Hepatocyte (in vitro differentiated cells): ENCODE results near the gene TIPARP. TPM values are rescaled to one million over a fixed set of nuclear protein-coding genes. Genes with fewer than 3 reads are reported as not detected.
A peak's percentile ranks its signal among the peaks of the same experiment; 100 is the strongest.

Experiments
- DNase-seq: peaks from one replicate; pipeline ENCODE4 v3.0.0-alpha.2; 2016; ENCODE audit warnings: low spot score
- H2AFZ ChIP-seq: fragments of 200-600 bp; sonication (generic); 2 replicates; pipeline ENCODE4 v1.6.0; 2016; ENCODE audit warnings: antibody characterized with exemption, mild to moderate bottlenecking
- H3K27ac ChIP-seq: fragments of 200-600 bp; sonication (generic); 2 replicates; pipeline ENCODE4 v1.5.1; 2016; ENCODE audit warnings: mild to moderate bottlenecking
- H3K27me3 ChIP-seq: fragments of 200-600 bp; sonication (generic); 2 replicates; pipeline ENCODE4 v1.6.1; 2016
- H3K36me3 ChIP-seq: fragments of 200-600 bp; sonication (generic); replicated peaks from 2 replicates; pipeline ENCODE4 v1.5.1; 2016; ENCODE audit warnings: low read depth; ENCODE audit not compliant: insufficient read depth
- H3K4me1 ChIP-seq: fragments of 200-600 bp; sonication (generic); 2 replicates; pipeline ENCODE4 v1.5.1; 2016; ENCODE audit warnings: mild to moderate bottlenecking, moderate library complexity; ENCODE audit not compliant: insufficient read depth
- H3K4me2 ChIP-seq: fragments of 200-600 bp; sonication (generic); 2 replicates; pipeline ENCODE4 v1.6.0; 2016
- H3K4me3 ChIP-seq: fragments of 200-600 bp; sonication (generic); 2 replicates; pipeline ENCODE4 v1.5.1; 2016; ENCODE audit warnings: mild to moderate bottlenecking
- H3K79me2 ChIP-seq: fragments of 200-600 bp; sonication (generic); 2 replicates; pipeline ENCODE4 v1.6.0; 2017; ENCODE audit warnings: mild to moderate bottlenecking
- H3K9me2 ChIP-seq: fragments of 200-600 bp; sonication (generic); replicated peaks from 2 replicates; pipeline ENCODE4 v1.6.0; 2017; ENCODE audit warnings: mild to moderate bottlenecking; ENCODE audit not compliant: insufficient read depth
- H3K9me3 ChIP-seq: fragments of 200-600 bp; sonication (generic); 2 replicates; pipeline ENCODE4 v1.5.1; 2016; ENCODE audit warnings: low read depth, mild to moderate bottlenecking
- H4K20me1 ChIP-seq: fragments of 200-600 bp; sonication (generic); 2 replicates; pipeline ENCODE4 v1.6.0; 2016; ENCODE audit warnings: mild to moderate bottlenecking; ENCODE audit not compliant: insufficient read depth, poor library complexity, severe bottlenecking
- CTCF ChIP-seq: fragments of 200-600 bp; sonication (generic); IDR thresholded peaks from 2 replicates; pipeline ENCODE4 v1.5.1; 2016; ENCODE audit warnings: antibody characterized with exemption, mild to moderate bottlenecking; ENCODE audit not compliant: poor library complexity
- EZH2 ChIP-seq: fragments of 200-600 bp; sonication (generic); IDR thresholded peaks from 2 replicates; pipeline ENCODE4 v1.6.1; 2016; ENCODE audit warnings: antibody characterized with exemption, mild to moderate bottlenecking, borderline replicate concordance
- EZH2phosphoT487 ChIP-seq: fragments of 200-600 bp; sonication (generic); IDR thresholded peaks from one replicate; pipeline ENCODE4 v1.6.1; 2018; ENCODE audit warnings: antibody characterized with exemption, mild to moderate bottlenecking, low read depth, moderate library complexity; ENCODE audit not compliant: unreplicated experiment, severe bottlenecking
- WGBS: methylation state at CpG from one replicate; pipeline ENCODE4 v1.1.6; 2016; ENCODE audit warnings: low lambda C conversion rate; ENCODE audit errors: missing lambda C conversion rate; 5-methylcytosine and 5-hydroxymethylcytosine counted together
- polyA plus RNA-seq: library from polyadenylated mRNA; unstranded; fragments of >200 nt; fragmentation: Nextera tagmentation; extraction: Ambion mirVana; gene quantifications from 2 replicates; pipeline ENCODE4 v1.2.1, GENCODE V29; 2016
- total RNA-seq: library from RNA; depleted of rRNA; stranded (reverse); fragments of >200 nt; gene quantifications from 2 replicates; pipeline ENCODE4 v1.2.3, GENCODE V29; 2014

Gene TIPARP
- total and polyA plus RNA-seq, 2 experiments from 2014 or later, result 19.9 to 112 TPM

- H3K36me3 ChIP-seq, result no peaks in the 10 kb centered on the region
- no peak for TF ChIP-seq EZH2phosphoT487
- TF ChIP-seq EZH2, result no peak
- no peak for TF ChIP-seq CTCF
- H3K4me3 ChIP-seq, result peak overlapping the region; percentile 74
- DNase-seq, result no peak
- peaks cover 17% of the 10 kb centered on the region for H3K4me1 ChIP-seq
- H3K79me2 ChIP-seq, result peaks cover 71% of the 10 kb centered on the region
- H3K4me2 ChIP-seq, result peak overlapping the region; percentile 72
- WGBS, result 68% methylated on average over 2 of the region's 2 CpGs
- peaks cover 67% of the 10 kb centered on the region for H4K20me1 ChIP-seq
- H3K9me2 ChIP-seq, result no peaks in the 10 kb centered on the region
- no peaks in the 10 kb centered on the region for H3K27me3 ChIP-seq
- no peak overlapping the region for H2AFZ ChIP-seq
- H3K9me3 ChIP-seq, result no peaks in the 10 kb centered on the region
- peak overlapping the region; percentile 98 for H3K27ac ChIP-seq
Observed at GRCh38 chr3:156677536-156677935, 3.1 kb downstream of the TIPARP start.

- H3K27ac ChIP-seq, result no peak overlapping the region
- H3K36me3 ChIP-seq, result no peaks in the 10 kb centered on the region
- 95% methylated on average over 2 of the region's 2 CpGs for WGBS
- no peaks in the 10 kb centered on the region for H3K9me3 ChIP-seq
- H3K27me3 ChIP-seq, result no peaks in the 10 kb centered on the region
- peak overlapping the region; percentile 72 for H3K4me2 ChIP-seq
- H3K4me3 ChIP-seq, result no peak overlapping the region
- H4K20me1 ChIP-seq, result peaks cover 73% of the 10 kb centered on the region
- DNase-seq, result no peak
- peaks cover 77% of the 10 kb centered on the region for H3K79me2 ChIP-seq
- H2AFZ ChIP-seq, result no peak overlapping the region
- H3K4me1 ChIP-seq, result peaks cover 17% of the 10 kb centered on the region
- H3K9me2 ChIP-seq, result no peaks in the 10 kb centered on the region
- TF ChIP-seq EZH2, result no peak
- TF ChIP-seq CTCF, result no peak
- no peak for TF ChIP-seq EZH2phosphoT487
Observed at GRCh38 chr3:156678197-156678596, 3.8 kb downstream of the TIPARP start.

- Histone ChIP-seq H3K27me3 (no peaks in the 10 kb centered on the region), H3K4me1 (peaks cover 17% of the 10 kb centered on the region), H4K20me1 (peaks cover 87% of the 10 kb centered on the region), H3K36me3 (no peaks in the 10 kb centered on the region), H3K9me3 (no peaks in the 10 kb centered on the region), H2AFZ (no peak overlapping the region), H3K4me2 (peak overlapping the region; percentile 72), H3K4me3 (no peak overlapping the region), H3K27ac (peak overlapping the region; percentile 77), H3K9me2 (no peaks in the 10 kb centered on the region), H3K79me2 (peaks cover 96% of the 10 kb centered on the region)
- 90% methylated on average over 2 of the region's 2 CpGs for WGBS
- no peak for DNase-seq
- TF ChIP-seq EZH2 (no peak), EZH2phosphoT487 (no peak), CTCF (no peak)
Observed at GRCh38 chr3:156680243-156680914, 6.0 kb downstream of the TIPARP start.
